Colonic mucosa (tissue), 4 donors: ENCODE data around the gene VIM. TPM values are rescaled to one million over a fixed set of nuclear protein-coding genes. Genes with fewer than 3 reads are reported as not detected.

Source experiments
- DNase-seq: peaks from one replicate; pipeline ENCODE4 v3.0.0-alpha.2; 2020
- H3K27ac ChIP-seq: fragments of 200-600 bp; one replicate; pipeline ENCODE4 v1.8.0; 2021
- H3K27me3 ChIP-seq: fragments of 200-600 bp; one replicate; pipeline ENCODE4 v1.8.0; 2021
- H3K36me3 ChIP-seq: fragments of 200-600 bp; one replicate; pipeline ENCODE4 v1.8.0; 2021
- H3K4me1 ChIP-seq: fragments of 200-600 bp; one replicate; pipeline ENCODE4 v1.8.0; 2021; ENCODE audit warnings: mild to moderate bottlenecking
- H3K4me3 ChIP-seq: fragments of 200-600 bp; one replicate; pipeline ENCODE4 v1.8.0; 2021
- H3K9ac ChIP-seq, 2 donors: one replicate each; pipeline ENCODE4 v1.7.0; 2013; ENCODE audit warnings: control low read depth in 2 of 2, low read depth in 2 of 2, low read length in 2 of 2
- H3K9me3 ChIP-seq: fragments of 200-600 bp; one replicate; pipeline ENCODE4 v1.8.0; 2021
- intact Hi-C: fragments of 100-400 bp; cut with DNase I; formaldehyde crosslinking; loops from one replicate; pipeline ENCODE4 v1.14.1; 2022
- total RNA-seq, 2 donors: library from RNA; stranded (reverse); fragmentation: NEBNext Ultra II Directional in 1 of 2; extraction: Animal tissue kit (Norgen Biotek cat#: 25700) in 1 of 2; gene quantifications; one replicate each; pipeline ENCODE4 v1.2.1, GENCODE V29; 2021
- TF ChIP-seq, protein P1 (sequence below): fragments of 200-600 bp; IDR thresholded peaks from one replicate; pipeline ENCODE4 v1.8.0; 2022; ENCODE audit warnings: antibody characterized with exemption, mild to moderate bottlenecking
- donor health status: healthy.
- donor health status: DM: no; HTN: no; CAD: no.
- donor health status: DM: no; HTN: no; CAD: no.

VIM gene
- total RNA-seq, 2 donors from 2014 or later, result 121 to 326 TPM

DNA sequence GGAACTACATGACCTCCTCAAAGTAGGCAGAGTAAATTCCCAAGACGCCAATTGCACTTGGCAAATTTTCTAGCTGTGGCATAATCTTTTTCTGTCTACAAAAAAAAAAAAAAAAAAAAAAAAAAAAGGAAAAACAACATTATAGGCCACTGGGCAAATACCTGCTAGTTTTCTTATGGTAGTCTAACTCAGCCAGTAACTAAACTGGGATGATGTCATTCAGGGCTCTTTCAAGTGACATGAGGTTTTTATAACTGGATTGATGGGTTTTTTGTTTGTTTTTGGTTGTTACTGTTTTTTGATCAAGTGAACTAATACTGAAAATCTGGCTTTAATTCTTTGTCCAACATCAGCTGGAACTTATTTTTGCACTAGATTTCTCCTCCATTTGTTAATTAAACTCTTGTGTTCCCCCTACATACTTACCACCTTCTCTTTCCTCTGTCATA lies 7.4 kb upstream of the VIM start:
- Histone ChIP-seq H3K4me3 (no peak overlapping the region), H3K36me3 (no peaks in the 10 kb centered on the region), H3K27me3 (no peaks in the 10 kb centered on the region), H3K27ac (no peak overlapping the region), H3K9ac (no peak overlapping the region), H3K9me3 (no peaks in the 10 kb centered on the region), H3K4me1 (no peaks in the 10 kb centered on the region)
- DNase-seq, result no peak
- intact Hi-C loops, result loop anchor here (10.0 kb wide), 1 partner anchor 66 kb away; no protein-coding TSS in a partner anchor
- TF ChIP-seq, protein P1, sequence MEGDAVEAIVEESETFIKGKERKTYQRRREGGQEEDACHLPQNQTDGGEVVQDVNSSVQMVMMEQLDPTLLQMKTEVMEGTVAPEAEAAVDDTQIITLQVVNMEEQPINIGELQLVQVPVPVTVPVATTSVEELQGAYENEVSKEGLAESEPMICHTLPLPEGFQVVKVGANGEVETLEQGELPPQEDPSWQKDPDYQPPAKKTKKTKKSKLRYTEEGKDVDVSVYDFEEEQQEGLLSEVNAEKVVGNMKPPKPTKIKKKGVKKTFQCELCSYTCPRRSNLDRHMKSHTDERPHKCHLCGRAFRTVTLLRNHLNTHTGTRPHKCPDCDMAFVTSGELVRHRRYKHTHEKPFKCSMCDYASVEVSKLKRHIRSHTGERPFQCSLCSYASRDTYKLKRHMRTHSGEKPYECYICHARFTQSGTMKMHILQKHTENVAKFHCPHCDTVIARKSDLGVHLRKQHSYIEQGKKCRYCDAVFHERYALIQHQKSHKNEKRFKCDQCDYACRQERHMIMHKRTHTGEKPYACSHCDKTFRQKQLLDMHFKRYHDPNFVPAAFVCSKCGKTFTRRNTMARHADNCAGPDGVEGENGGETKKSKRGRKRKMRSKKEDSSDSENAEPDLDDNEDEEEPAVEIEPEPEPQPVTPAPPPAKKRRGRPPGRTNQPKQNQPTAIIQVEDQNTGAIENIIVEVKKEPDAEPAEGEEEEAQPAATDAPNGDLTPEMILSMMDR, result no peak

DNA sequence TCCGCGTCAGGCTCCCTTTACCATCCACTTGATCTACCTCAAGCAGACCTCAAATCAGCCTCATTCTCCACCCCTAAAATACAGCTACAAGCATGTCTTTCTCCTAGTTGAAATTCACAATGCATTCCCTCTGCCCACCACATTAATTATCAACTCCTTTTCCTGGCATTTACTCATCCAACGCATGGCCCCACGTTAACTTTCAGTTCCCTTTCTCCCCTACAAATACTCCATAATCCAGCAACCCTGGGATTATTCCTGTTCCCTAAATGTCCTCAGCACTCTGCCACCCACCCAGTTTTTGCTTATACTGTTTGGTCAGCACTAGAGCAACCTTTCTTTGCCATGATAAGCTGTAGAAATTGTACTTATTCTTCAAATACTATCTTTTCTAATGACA lies 5.7 kb upstream of the VIM start:
- Histone ChIP-seq H3K27me3 (no peaks in the 10 kb centered on the region), H3K4me3 (no peak overlapping the region)
- TF ChIP-seq, protein P1, result no peak

DNA sequence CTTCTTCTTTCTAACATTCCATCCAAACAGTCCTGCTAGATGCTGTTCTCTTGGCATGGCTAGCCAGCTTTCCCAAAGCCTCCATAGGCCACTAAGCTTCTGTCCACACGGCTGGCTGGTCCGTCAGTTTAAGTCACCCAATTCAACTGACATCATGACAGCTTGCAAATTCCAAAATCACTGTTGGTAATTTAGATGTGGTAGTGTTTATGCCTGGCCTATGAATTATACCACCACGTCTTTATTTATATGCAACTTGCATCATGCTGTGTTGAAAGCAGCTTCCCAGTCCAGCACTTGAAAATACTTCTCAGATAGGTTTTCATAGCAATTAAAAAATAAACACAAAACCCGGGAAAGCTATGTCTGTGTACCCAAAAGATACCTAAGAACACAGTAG lies 2.2 kb upstream of the VIM start:
- no peaks in the 10 kb centered on the region for H3K36me3 ChIP-seq
- H3K4me3 ChIP-seq, result no peak overlapping the region
- H3K9ac ChIP-seq, result no peak overlapping the region
- no peaks in the 10 kb centered on the region for H3K4me1 ChIP-seq
- DNase-seq, result no peak
- TF ChIP-seq, protein P1, result no peak
- no peak overlapping the region for H3K27ac ChIP-seq
- H3K9me3 ChIP-seq, result no peaks in the 10 kb centered on the region
- intact Hi-C loops, result loop anchor here (10.0 kb wide), 1 partner anchor 71 kb away; no protein-coding TSS in a partner anchor
- H3K27me3 ChIP-seq, result peaks cover 10% of the 10 kb centered on the region

More for the DNA sequence above, 5.7 kb upstream of the VIM start:
- intact Hi-C loops, result loop anchor here (10.0 kb wide), 1 partner anchor 68 kb away; no protein-coding TSS in a partner anchor
- no peak for DNase-seq
- Histone ChIP-seq H3K27ac (no peak overlapping the region), H3K9me3 (no peaks in the 10 kb centered on the region), H3K4me1 (no peaks in the 10 kb centered on the region), H3K9ac (no peak overlapping the region), H3K36me3 (no peaks in the 10 kb centered on the region)

DNA sequence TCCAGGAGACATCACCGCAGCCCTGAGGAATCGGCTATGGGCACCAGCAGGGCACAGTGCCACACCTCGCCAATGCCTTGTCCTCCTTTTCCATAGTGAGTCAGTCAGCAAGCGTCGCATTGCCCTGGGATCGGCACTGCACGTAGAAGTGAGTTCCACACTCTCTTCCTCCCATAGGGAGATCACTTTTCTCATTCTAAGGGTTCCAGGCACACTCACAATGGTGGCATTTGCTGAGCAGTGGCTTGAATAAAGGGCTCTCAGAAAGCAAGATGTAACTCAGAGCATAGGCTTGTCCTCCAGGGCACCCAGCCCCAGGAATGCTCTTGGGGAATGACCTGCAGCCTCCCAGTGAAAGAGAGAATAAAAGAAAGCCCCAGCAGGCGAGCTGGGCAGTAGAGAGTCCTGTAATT lies 1.1 kb upstream of the VIM start:
- Histone ChIP-seq H3K27me3 (peaks cover 10% of the 10 kb centered on the region), H3K4me3 (no peak overlapping the region)
- no peak for DNase-seq

DNA sequence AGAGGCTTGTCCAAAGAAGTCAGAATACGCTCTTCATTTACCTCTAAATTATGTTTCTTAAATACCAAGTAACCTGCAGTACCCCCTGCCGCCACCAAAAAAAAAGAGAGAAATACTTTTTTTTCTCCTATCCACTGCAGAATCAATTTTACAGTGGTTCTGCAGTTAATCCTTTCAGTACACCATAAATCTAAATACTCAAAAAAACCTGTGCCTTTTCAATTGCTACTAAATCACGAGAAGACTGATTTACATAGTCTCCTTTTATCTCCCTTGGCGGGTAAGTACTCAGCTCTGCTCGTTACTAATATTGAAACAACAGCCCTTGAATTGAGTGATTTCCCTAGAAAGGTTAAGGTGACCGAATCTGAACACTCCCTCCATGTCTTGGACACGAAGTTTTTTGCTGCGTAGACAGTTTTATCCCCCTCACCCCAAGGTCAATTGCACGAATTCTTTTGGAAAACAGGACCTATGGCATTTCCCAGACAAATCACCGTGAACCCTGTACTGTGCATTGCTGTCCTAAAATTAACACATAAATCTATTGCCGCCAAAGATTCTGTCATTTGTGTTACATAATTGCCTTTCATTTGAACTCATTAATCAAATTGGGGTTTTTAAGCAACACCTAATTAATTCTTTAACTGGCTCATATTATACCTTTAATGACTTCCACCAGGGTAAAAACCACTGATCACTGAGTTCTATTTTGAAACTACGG lies 512 bp upstream of the VIM start:
- no peaks in the 10 kb centered on the region for H3K4me1 ChIP-seq

More for the DNA sequence above, 1.1 kb upstream of the VIM start:
- Histone ChIP-seq H3K9ac (peak overlapping the region in 1 of 2 donors; percentile 91), H3K4me1 (no peaks in the 10 kb centered on the region), H3K36me3 (no peaks in the 10 kb centered on the region), H3K27ac (peak overlapping the region; percentile 94), H3K9me3 (no peaks in the 10 kb centered on the region)
- TF ChIP-seq, protein P1, result no peak
- intact Hi-C loops, result loop anchor here (10.0 kb wide), 1 partner anchor 72 kb away; no protein-coding TSS in a partner anchor

More for the DNA sequence above, 512 bp upstream of the VIM start:
- H3K27ac ChIP-seq, result peak overlapping the region; percentile 94
- intact Hi-C loops, result loop anchor here (10.0 kb wide), 1 partner anchor 73 kb away; no protein-coding TSS in a partner anchor
- H3K36me3 ChIP-seq, result no peaks in the 10 kb centered on the region
- H3K9ac ChIP-seq, result peak overlapping the region; percentile 60 to 91
- peak overlapping the region; percentile 69 for H3K4me3 ChIP-seq
- DNase-seq, result no peak
- TF ChIP-seq, protein P1, result peak; percentile 53
- H3K9me3 ChIP-seq, result no peaks in the 10 kb centered on the region
- peaks cover 10% of the 10 kb centered on the region for H3K27me3 ChIP-seq
